Loucy (cell line): Measurements from ENCODE around the gene BCL3.

ENCODE experiments used
- H2AFZ ChIP-seq: fragments of 200-600 bp; sonication (generic); 2 replicates; pipeline ENCODE4 v1.6.0; 2016; ENCODE audit warnings: antibody characterized with exemption, mild to moderate bottlenecking, low read length, moderate library complexity
- H3F3A ChIP-seq: fragments of 200-600 bp; 2 replicates; pipeline ENCODE4 v1.6.0; 2016; ENCODE audit warnings: antibody characterized with exemption, low read depth, mild to moderate bottlenecking
- H3K27me3 ChIP-seq: fragments of 200-600 bp; sonication (generic); 2 replicates; pipeline ENCODE4 v1.6.1; 2014; ENCODE audit warnings: low read length, mild to moderate bottlenecking; ENCODE audit not compliant: insufficient read depth, poor library complexity, severe bottlenecking
- H3K36me3 ChIP-seq: fragments of 200-600 bp; sonication (generic); 2 replicates; pipeline ENCODE4 v1.6.1; 2016; ENCODE audit warnings: low read length; ENCODE audit not compliant: insufficient read depth
- H3K4me1 ChIP-seq: fragments of 200-600 bp; sonication (generic); 2 replicates; pipeline ENCODE4 v1.5.1; 2014; ENCODE audit warnings: low read length, mild to moderate bottlenecking; ENCODE audit not compliant: insufficient read depth, poor library complexity, severe bottlenecking
- H3K4me2 ChIP-seq: fragments of 200-600 bp; sonication (generic); 2 replicates; pipeline ENCODE4 v1.6.0; 2014; ENCODE audit warnings: antibody characterized with exemption, low read length, low read depth, mild to moderate bottlenecking; ENCODE audit not compliant: poor library complexity, severe bottlenecking
- H3K4me3 ChIP-seq: fragments of 200-600 bp; sonication (generic); 2 replicates; pipeline ENCODE4 v1.5.1; 2014; ENCODE audit warnings: low read length, mild to moderate bottlenecking, mixed read lengths; ENCODE audit not compliant: poor library complexity, severe bottlenecking
- H3K79me2 ChIP-seq: fragments of 200-600 bp; sonication (generic); 2 replicates; pipeline ENCODE4 v1.6.1; 2014; ENCODE audit warnings: low read length; ENCODE audit not compliant: insufficient read depth
- H3K9ac ChIP-seq: fragments of 200-600 bp; sonication (generic); 2 replicates; pipeline ENCODE4 v1.6.0; 2014; ENCODE audit warnings: mild to moderate bottlenecking, low read depth, low read length, moderate library complexity; ENCODE audit not compliant: poor library complexity, severe bottlenecking
- H3K9me2 ChIP-seq: fragments of 200-600 bp; sonication (generic); replicated peaks from 2 replicates; pipeline ENCODE4 v1.6.1; 2016; ENCODE audit warnings: low read depth, low read length, mixed read lengths
- H3K9me3 ChIP-seq: fragments of 200-600 bp; sonication (generic); 2 replicates; pipeline ENCODE4 v1.6.1; 2014; ENCODE audit warnings: mild to moderate bottlenecking, antibody characterized with exemption, low read length, low read depth; ENCODE audit not compliant: insufficient read depth
- H4K20me1 ChIP-seq: fragments of 200-600 bp; sonication (generic); 2 replicates; pipeline ENCODE4 v1.6.0; 2014; ENCODE audit warnings: antibody characterized with exemption, low read length, mild to moderate bottlenecking; ENCODE audit not compliant: insufficient read depth, poor library complexity, severe bottlenecking
- EZH2phosphoT487 ChIP-seq: fragments of 200-600 bp; IDR thresholded peaks from 2 replicates; pipeline ENCODE4 v1.6.1; 2018; ENCODE audit warnings: antibody characterized with exemption, mild to moderate bottlenecking, moderate library complexity, borderline replicate concordance
- TF ChIP-seq, protein P1 (sequence below): fragments of 200-600 bp; sonication (generic); conservative IDR thresholded peaks from 2 replicates; pipeline ENCODE4 v1.5.1; 2014; ENCODE audit warnings: mild to moderate bottlenecking, antibody characterized with exemption, low read length

The BCL3 gene

DNA sequence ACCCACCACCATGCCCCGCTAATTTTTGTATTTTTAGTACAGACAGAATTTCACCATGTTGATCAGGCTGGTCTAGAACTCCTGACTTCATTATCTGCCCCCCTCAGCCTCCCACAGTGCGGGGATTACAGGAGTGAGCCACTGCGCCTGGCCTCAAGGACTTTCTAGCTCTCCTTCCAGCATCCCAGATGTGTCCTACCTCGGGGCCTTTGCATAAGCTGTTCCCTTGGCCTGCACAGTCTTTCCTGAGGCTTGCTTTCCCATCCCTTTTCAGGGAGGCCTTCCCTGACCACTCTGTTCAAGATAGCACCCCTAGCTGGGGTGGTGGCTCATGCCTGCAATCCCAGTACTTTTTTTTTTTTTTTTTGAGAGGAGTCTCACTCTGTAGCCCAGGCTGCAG lies 46.1 kb downstream of the BCL3 start:
- Histone ChIP-seq H3K4me3 (no peak overlapping the region), H4K20me1 (no peaks in the 10 kb centered on the region), H3F3A (no peaks in the 10 kb centered on the region), H3K4me1 (no peaks in the 10 kb centered on the region), H2AFZ (no peak overlapping the region), H3K27me3 (no peaks in the 10 kb centered on the region), H3K9me2 (no peaks in the 10 kb centered on the region), H3K36me3 (no peaks in the 10 kb centered on the region), H3K79me2 (no peaks in the 10 kb centered on the region), H3K9me3 (no peaks in the 10 kb centered on the region), H3K4me2 (no peak overlapping the region), H3K9ac (no peak overlapping the region)
- TF ChIP-seq, protein P1, sequence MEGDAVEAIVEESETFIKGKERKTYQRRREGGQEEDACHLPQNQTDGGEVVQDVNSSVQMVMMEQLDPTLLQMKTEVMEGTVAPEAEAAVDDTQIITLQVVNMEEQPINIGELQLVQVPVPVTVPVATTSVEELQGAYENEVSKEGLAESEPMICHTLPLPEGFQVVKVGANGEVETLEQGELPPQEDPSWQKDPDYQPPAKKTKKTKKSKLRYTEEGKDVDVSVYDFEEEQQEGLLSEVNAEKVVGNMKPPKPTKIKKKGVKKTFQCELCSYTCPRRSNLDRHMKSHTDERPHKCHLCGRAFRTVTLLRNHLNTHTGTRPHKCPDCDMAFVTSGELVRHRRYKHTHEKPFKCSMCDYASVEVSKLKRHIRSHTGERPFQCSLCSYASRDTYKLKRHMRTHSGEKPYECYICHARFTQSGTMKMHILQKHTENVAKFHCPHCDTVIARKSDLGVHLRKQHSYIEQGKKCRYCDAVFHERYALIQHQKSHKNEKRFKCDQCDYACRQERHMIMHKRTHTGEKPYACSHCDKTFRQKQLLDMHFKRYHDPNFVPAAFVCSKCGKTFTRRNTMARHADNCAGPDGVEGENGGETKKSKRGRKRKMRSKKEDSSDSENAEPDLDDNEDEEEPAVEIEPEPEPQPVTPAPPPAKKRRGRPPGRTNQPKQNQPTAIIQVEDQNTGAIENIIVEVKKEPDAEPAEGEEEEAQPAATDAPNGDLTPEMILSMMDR: no peak
- no peak for TF ChIP-seq EZH2phosphoT487

DNA sequence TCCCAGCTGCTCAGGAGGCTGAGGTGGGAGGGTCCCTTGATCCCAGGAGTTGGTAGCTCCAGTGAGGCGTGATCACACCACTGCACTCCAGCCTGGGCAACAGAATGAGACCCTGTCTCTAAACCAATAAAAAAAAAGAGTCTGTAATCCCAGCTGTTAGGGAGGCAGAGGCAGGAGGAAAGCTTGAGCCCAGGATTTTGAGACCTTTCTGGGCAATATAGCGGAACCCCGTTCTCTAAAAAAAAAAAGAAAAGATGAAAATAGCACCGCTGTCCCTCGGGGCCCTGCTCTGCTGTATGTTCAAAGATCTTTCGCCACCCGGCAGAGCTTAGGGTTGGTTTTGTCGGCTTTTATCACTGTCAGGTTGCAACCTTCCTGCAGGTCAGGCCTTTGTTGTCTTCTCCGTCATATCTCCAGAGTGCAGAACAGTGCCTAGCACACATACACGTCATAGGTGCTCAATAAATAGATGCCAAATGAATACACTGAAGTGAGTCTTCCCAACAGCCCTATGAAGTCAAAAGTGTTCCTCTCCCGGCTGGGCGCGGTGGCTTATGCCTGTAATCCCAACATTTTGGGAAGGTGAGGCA lies 47.0 kb downstream of the BCL3 start:
- H3K27me3 ChIP-seq: no peaks in the 10 kb centered on the region
- H3K4me2 ChIP-seq: no peak overlapping the region
- TF ChIP-seq, protein P1: no peak
- no peak for TF ChIP-seq EZH2phosphoT487
- H3K9ac ChIP-seq: no peak overlapping the region
- H3F3A ChIP-seq: no peaks in the 10 kb centered on the region
- no peak overlapping the region for H2AFZ ChIP-seq
- H3K9me2 ChIP-seq: no peaks in the 10 kb centered on the region
- no peaks in the 10 kb centered on the region for H3K79me2 ChIP-seq
- no peak overlapping the region for H3K4me3 ChIP-seq
- H4K20me1 ChIP-seq: no peaks in the 10 kb centered on the region
- no peaks in the 10 kb centered on the region for H3K9me3 ChIP-seq
- H3K36me3 ChIP-seq: no peaks in the 10 kb centered on the region
- no peaks in the 10 kb centered on the region for H3K4me1 ChIP-seq

DNA sequence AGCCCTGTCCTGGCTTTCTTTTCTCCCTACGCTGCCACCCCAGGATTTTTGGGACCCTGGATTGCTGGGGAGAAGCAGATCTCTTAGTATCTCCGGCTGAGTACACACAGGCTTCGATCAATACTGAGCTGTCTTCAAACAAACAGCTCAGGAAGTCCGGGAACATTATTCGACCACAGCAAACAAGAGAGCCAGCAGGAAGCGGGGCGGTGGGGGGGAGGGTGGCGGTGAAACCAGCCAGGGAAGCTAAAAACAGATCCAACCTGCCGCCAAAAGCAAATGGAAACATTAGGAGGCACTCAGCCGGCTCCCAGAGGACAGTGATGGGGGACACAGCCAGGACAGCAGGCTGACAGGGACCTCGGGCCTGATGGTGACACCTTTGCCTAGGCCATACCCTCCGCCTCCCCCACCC lies 48.2 kb downstream of the BCL3 start:
- no peaks in the 10 kb centered on the region for H3K27me3 ChIP-seq
- no peaks in the 10 kb centered on the region for H3K9me2 ChIP-seq
- no peak overlapping the region for H3K4me2 ChIP-seq

More for the DNA sequence above, 48.2 kb downstream of the BCL3 start:
- no peaks in the 10 kb centered on the region for H3F3A ChIP-seq
- H3K79me2 ChIP-seq: no peaks in the 10 kb centered on the region
- H4K20me1 ChIP-seq: no peaks in the 10 kb centered on the region
- H2AFZ ChIP-seq: no peak overlapping the region
- TF ChIP-seq, protein P1: no peak
- TF ChIP-seq EZH2phosphoT487: no peak
- no peaks in the 10 kb centered on the region for H3K4me1 ChIP-seq
- no peak overlapping the region for H3K9ac ChIP-seq
- no peaks in the 10 kb centered on the region for H3K9me3 ChIP-seq
- no peak overlapping the region for H3K4me3 ChIP-seq
- no peaks in the 10 kb centered on the region for H3K36me3 ChIP-seq
